ENCODE results near the gene HELT.
"Not testable (repeated sequence)": the region's sequence is repeated elsewhere in the genome, so short reads cannot be mapped to it uniquely, and the experiment has no call there.

The HELT gene

DNA sequence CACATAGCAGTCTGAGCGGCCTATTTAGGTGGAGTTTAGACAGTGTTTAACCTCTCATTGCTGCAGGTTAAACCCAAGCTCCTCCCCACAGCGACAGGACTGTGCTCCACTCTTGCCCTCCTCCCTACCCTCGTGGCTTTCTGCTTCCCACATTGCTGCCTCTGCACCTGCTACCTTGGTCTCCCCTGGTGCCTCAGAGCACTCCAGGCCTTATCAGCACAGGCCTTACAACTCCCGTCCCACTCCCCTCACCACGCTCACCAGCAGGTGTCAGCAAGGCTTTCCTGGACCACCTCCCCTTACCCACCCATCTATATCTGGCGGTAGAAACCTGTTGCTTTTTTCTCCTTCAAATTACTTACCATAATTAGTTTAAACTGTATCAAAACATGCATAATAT, 18.6 kb downstream of the HELT start:
- DNase-seq (ENCODE audit: low spot score) = no peak

DNA sequence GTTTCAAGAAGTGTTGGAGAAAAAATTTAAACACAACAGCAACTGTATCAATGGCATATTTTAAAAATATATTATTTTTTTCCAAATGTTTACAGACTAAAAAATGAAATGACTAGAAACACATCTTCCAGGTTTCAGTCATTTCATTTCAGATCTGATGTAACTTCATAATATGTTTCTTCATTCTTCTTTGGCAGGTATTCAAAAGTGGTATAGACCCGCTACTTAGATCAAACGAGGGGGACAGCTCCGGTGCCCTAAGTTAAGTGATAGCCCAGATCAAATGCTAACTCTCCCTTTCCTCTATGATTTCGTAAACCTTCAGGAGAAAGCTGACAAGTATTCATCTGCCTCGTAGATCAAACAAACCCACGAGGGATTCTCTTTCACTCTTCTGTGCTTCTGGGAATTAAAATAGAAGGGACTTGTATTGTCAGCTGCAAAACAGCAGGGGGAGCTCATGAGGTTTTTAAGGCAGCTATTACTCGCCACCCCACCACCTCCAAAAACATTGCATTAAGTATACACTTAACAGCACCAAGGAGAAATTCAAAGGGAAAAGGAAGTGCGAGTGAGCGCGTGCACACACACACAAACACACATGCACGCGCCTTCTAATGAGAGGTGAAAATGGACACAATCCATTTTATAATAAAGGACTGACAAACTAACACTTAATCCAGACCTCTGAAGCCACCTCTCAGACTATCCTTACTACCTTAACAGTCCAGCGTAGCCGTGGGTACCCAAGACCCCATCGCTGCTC, 21.4 kb downstream of the HELT start:
- DNase-seq (ENCODE audit: low spot score) = peak; percentile 69

- DNase-seq (ENCODE audit: low spot score) = no peak
These were observed 22.2 kb downstream of the HELT start for GRCh38 chr4:185040523-185040922.

- DNase-seq (ENCODE audit: low spot score) = not testable (repeated sequence)
These were observed 32.0 kb downstream of the HELT start for GRCh38 chr4:185050286-185050685.

DNA sequence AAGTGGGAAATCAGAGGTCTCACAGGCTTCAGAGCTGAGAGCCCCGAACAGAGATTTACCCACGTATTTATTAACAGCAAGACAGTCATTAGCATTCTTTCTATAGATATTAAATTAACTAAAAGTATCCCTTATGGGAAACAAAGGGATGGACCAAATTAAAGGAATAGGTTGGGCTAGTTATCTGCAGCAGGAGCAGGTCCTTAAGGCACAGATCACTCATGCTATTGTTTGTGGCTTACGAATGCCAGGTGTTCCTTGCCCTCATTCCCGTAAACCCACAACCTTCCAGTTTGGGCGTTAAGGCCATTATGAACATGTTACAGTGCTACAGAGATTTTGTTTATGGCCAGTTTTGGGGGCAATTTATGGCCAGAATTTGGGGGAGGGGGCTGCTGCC, 33.0 kb downstream of the HELT start:
- not testable (repeated sequence) for DNase-seq (ENCODE audit: low spot score)

DNA sequence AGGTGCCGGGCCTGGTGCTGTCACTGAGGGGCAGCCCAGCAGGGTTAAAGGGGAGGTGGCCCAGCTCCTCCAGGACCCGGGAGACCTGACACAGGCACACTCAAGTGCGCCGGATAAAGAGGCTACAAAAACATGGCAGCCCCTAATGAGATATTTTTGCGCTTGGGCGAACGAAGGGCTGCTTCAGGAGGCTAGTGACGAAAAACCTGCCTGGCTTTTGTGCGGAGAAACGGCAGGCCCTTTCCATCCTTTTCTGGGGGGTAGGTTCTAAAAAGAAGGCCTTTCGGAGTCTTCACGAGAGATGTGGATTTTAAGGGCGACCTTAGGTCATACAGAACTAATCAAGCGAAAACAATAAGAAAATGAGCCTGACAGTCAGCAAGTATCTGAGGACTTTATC, 35.5 kb downstream of the HELT start:
- DNase-seq (ENCODE audit: low spot score) = no peak

- DNase-seq (ENCODE audit: low spot score) = no peak
These were observed 36.0 kb downstream of the HELT start for GRCh38 chr4:185054272-185054671.

DNA sequence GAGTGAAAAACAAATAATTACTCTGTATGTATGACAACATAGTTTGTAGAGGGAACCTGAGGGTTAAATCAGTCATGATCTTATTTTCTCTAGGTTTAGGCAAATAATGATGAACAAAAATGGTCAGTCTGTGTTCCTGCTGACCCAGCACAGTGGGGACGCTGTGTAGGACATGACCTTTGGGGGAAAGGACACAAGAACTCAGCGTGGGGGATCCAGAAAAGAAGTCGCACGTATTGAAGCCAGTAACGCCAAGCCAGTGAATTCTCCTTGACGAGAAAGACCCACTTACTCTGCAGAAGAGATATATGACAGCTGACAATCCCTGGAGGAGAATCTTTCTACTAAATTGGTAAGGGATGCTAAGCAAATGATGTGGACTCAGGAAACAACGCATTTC, 36.6 kb downstream of the HELT start:
- no peak for DNase-seq (ENCODE audit: low spot score)

GRCh38 chr4:185061610-185062009, 43.3 kb downstream of the HELT start:
- DNase-seq (ENCODE audit: low spot score) = no peak

DNA sequence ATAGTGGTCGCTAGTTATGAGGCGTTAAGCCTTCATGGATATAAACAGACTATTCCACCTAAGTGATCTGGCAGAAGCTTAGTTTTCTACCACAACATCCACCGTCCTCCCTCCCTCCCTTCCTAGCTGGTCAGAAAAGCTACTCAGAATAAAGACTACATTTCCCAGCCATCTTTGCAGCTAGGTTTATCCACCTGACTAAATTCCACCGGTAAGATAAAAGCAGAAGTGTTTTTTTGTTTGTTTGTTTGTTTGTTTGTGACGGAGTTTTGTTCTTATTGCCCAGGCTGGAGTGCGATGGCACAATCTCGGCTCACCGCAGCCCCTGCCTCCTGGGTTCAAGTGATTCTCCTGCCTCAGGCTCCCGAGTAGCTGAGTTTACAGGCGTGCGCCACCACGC, 44.3 kb downstream of the HELT start:
- no peak for DNase-seq (ENCODE audit: low spot score)

- no peak for DNase-seq (ENCODE audit: low spot score)
These were observed 47.9 kb downstream of the HELT start for GRCh38 chr4:185066179-185066578.

- DNase-seq (ENCODE audit: low spot score) = no peak
These were observed 50.5 kb downstream of the HELT start for GRCh38 chr4:185068837-185069236.

All from hematopoietic multipotent progenitor cell treated with erythropoietin and hydrocortisone succinate and interleukin-3 and kit ligand, for 15 days (in vitro differentiated cells).